H9 (cell line): ENCODE data around the gene TRIP6. TPM values are rescaled to one million over a fixed set of nuclear protein-coding genes. Genes with fewer than 3 reads are reported as not detected.

Source experiments
- DNase-seq: peaks from one replicate; pipeline ENCODE4 v3.0.0-alpha.2; 2017
- H2AFZ ChIP-seq: one replicate; pipeline ENCODE4 v1.6.1; 2013; ENCODE audit warnings: mild to moderate bottlenecking, low read length, control low read depth, moderate library complexity
- H2AK5ac ChIP-seq: 2 replicates; pipeline ENCODE4 v1.6.1; 2013; ENCODE audit warnings: low read length, control low read depth, mixed read lengths; ENCODE audit not compliant: insufficient read length
- H2BK120ac ChIP-seq: one replicate; pipeline ENCODE4 v1.6.1; 2013; ENCODE audit warnings: low read depth, mild to moderate bottlenecking, low read length, control low read depth, inconsistent platforms; ENCODE audit not compliant: poor library complexity, severe bottlenecking
- H2BK12ac ChIP-seq: 2 replicates; pipeline ENCODE4 v1.6.1; 2013; ENCODE audit warnings: low read length, control low read depth, mixed read lengths, low read depth; ENCODE audit not compliant: insufficient read length
- H2BK15ac ChIP-seq: 2 replicates; pipeline ENCODE4 v1.6.1; 2013; ENCODE audit warnings: low read depth, low read length, control low read depth
- H2BK20ac ChIP-seq: one replicate; pipeline ENCODE4 v1.6.1; 2013; ENCODE audit warnings: low read depth, mild to moderate bottlenecking, low read length, control low read depth, inconsistent platforms; ENCODE audit not compliant: poor library complexity, severe bottlenecking
- H2BK5ac ChIP-seq: 2 replicates; pipeline ENCODE4 v1.6.1; 2013; ENCODE audit warnings: low read length, control low read depth, mixed read lengths; ENCODE audit not compliant: insufficient read length
- H3K14ac ChIP-seq: 2 replicates; pipeline ENCODE4 v1.6.1; 2013; ENCODE audit warnings: low read length, control low read depth; ENCODE audit not compliant: insufficient read depth
- H3K18ac ChIP-seq: 2 replicates; pipeline ENCODE4 v1.6.1; 2013; ENCODE audit warnings: low read depth, mild to moderate bottlenecking, mixed read lengths, low read length, control low read depth; ENCODE audit not compliant: insufficient read length
- H3K23ac ChIP-seq: 2 replicates; pipeline ENCODE4 v1.6.1; 2013; ENCODE audit warnings: low read length, control low read depth, mixed read lengths, low read depth; ENCODE audit not compliant: insufficient read length
- H3K23me2 ChIP-seq: 2 replicates; pipeline ENCODE4 v1.6.1; 2013; ENCODE audit warnings: low read depth, mild to moderate bottlenecking, mixed read lengths, low read length, control low read depth; ENCODE audit not compliant: insufficient read length, poor library complexity, severe bottlenecking
- H3K27ac ChIP-seq: 2 replicates; pipeline ENCODE4 v1.5.1; 2013; ENCODE audit warnings: low read length, control low read depth, mixed read lengths, low read depth; ENCODE audit not compliant: insufficient read length
- H3K27me3 ChIP-seq: 2 replicates; pipeline ENCODE4 v1.6.1; 2013; ENCODE audit warnings: low read length, control low read depth, inconsistent platforms; ENCODE audit not compliant: insufficient read depth
- H3K4ac ChIP-seq: 2 replicates; pipeline ENCODE4 v1.6.1; 2013; ENCODE audit warnings: low read depth, mild to moderate bottlenecking, control low read depth, inconsistent platforms, low read length, moderate library complexity
- H3K4me1 ChIP-seq: 2 replicates; pipeline ENCODE4 v1.6.1; 2013; ENCODE audit warnings: low read length, control low read depth, inconsistent platforms; ENCODE audit not compliant: insufficient read depth
- H3K4me2 ChIP-seq: 2 replicates; pipeline ENCODE4 v1.6.1; 2013; ENCODE audit warnings: low read length, control low read depth, mixed read lengths; ENCODE audit not compliant: insufficient read length, insufficient read depth
- H3K56ac ChIP-seq: 2 replicates; pipeline ENCODE4 v1.6.1; 2013; ENCODE audit warnings: low read depth, mild to moderate bottlenecking, mixed read lengths, low read length, control low read depth; ENCODE audit not compliant: insufficient read length
- H3K79me1 ChIP-seq: 2 replicates; pipeline ENCODE4 v1.6.1; 2013; ENCODE audit warnings: low read depth, mild to moderate bottlenecking, moderate library complexity, low read length, control low read depth, inconsistent platforms; ENCODE audit not compliant: insufficient read depth, poor library complexity, severe bottlenecking
- H3K79me2 ChIP-seq: 2 replicates; pipeline ENCODE4 v1.6.1; 2013; ENCODE audit warnings: low read length, control low read depth, inconsistent platforms; ENCODE audit not compliant: insufficient read depth
- H3K9ac ChIP-seq: 2 replicates; pipeline ENCODE4 v1.6.1; 2013; ENCODE audit warnings: low read length, control low read depth, mixed read lengths; ENCODE audit not compliant: insufficient read length; ENCODE audit errors: extremely low read depth
- H3K9me3 ChIP-seq: one replicate; pipeline ENCODE4 v1.6.1; 2013; ENCODE audit warnings: low read depth, low read length, inconsistent platforms; ENCODE audit not compliant: control insufficient read depth
- H3T11ph ChIP-seq: one replicate; pipeline ENCODE4 v1.6.1; 2013; ENCODE audit warnings: mild to moderate bottlenecking, low read length, control low read depth, inconsistent platforms
- H4K20me1 ChIP-seq: one replicate; pipeline ENCODE4 v1.6.1; 2013; ENCODE audit not compliant: control insufficient read depth, insufficient read length, insufficient read depth
- H4K5ac ChIP-seq: 2 replicates; pipeline ENCODE4 v1.6.1; 2013; ENCODE audit warnings: low read depth, mild to moderate bottlenecking, mixed read lengths, low read length, control low read depth; ENCODE audit not compliant: insufficient read length
- H4K8ac ChIP-seq: replicated peaks from 2 replicates; pipeline ENCODE4 v1.6.1; 2013; ENCODE audit warnings: low read length, control low read depth, mixed read lengths, low read depth; ENCODE audit not compliant: insufficient read length
- H4K91ac ChIP-seq: 2 replicates; pipeline ENCODE4 v1.6.1; 2013; ENCODE audit warnings: low read depth, mild to moderate bottlenecking, moderate library complexity, mixed read lengths, low read length, control low read depth; ENCODE audit not compliant: insufficient read length
- H3K27ac Mint-ChIP-seq, 3 experiments: 2 replicates in 2 of 3; 3 replicates in 1 of 3; pipeline ENCODE4 v1.8.0; 2020 to 2021; ENCODE audit warnings: mixed read lengths in 3 of 3, mild to moderate bottlenecking in 1 of 3, moderate library complexity in 1 of 3
- H3K27me3 Mint-ChIP-seq: 2 replicates; pipeline ENCODE4 v1.8.0; 2021; ENCODE audit warnings: low read depth, mild to moderate bottlenecking, moderate library complexity, mixed read lengths
- H3K36me3 Mint-ChIP-seq, 3 experiments: 2 replicates in 2 of 3; 3 replicates in 1 of 3; pipeline ENCODE4 v1.8.0; 2020 to 2021; ENCODE audit warnings: low read depth in 3 of 3, mixed read lengths in 3 of 3; ENCODE audit not compliant: insufficient read depth in 1 of 3
- H3K4me1 Mint-ChIP-seq, 2 experiments: 2 replicates each; pipeline ENCODE4 v1.8.0; 2020; ENCODE audit warnings: mixed read lengths in 2 of 2
- H3K4me3 Mint-ChIP-seq, 2 experiments: 2 replicates in 1 of 2; 3 replicates in 1 of 2; pipeline ENCODE4 v1.8.0; 2020 to 2021; ENCODE audit warnings: mild to moderate bottlenecking in 2 of 2, mixed read lengths in 2 of 2, moderate library complexity in 1 of 2
- H3K9me3 Mint-ChIP-seq, 2 experiments: 2 replicates in 1 of 2; 3 replicates in 1 of 2; pipeline ENCODE4 v1.8.0; 2020; ENCODE audit warnings: mild to moderate bottlenecking in 2 of 2, mixed read lengths in 2 of 2, moderate library complexity in 1 of 2
- CTCF ChIP-seq: fragments of 200-600 bp; sonication (generic); conservative IDR thresholded peaks from 3 replicates; pipeline ENCODE4 v1.8.0; 2021; ENCODE audit warnings: antibody characterized with exemption, mild to moderate bottlenecking
- WGBS: extraction: QIAGEN DNeasy Blood & Tissue Kit; methylation state at CpG from one replicate; pipeline ENCODE4 v1.1.7; 2013; ENCODE audit warnings: missing lambda C conversion rate, low lambda C conversion rate, mixed read lengths; ENCODE audit not compliant: insufficient read length; ENCODE audit errors: extremely low coverage; 5-methylcytosine and 5-hydroxymethylcytosine counted together
- total RNA-seq: library from RNA; stranded (reverse); gene quantifications from 2 replicates; pipeline ENCODE4 v1.2.1, GENCODE V29; 2021

Gene TRIP6
- total RNA-seq, 1 experiment from 2014 or later = 122 TPM

GRCh38 chr7:100837099-100837836 is 29.9 kb upstream of the TRIP6 start:
- H3K9ac ChIP-seq = peak overlapping the region; percentile 82
- peak overlapping the region; percentile 89 for H3K27ac ChIP-seq
- peak overlapping the region; percentile 59 for H3K4me2 ChIP-seq
- Mint-ChIP-seq H3K36me3 (peaks cover 6 to 8% (median 6%) of the 10 kb centered on the region in 3 experiments; a peak in 6 of 7 replicates), H3K27me3 (no peaks in the 10 kb centered on the region), H3K9me3 (no peaks in the 10 kb centered on the region), H3K27ac (peak overlapping the region; percentile 97 to 99 (median 98)), H3K4me1 (peaks cover 32 to 34% of the 10 kb centered on the region in 2 experiments), H3K4me3 (peak overlapping the region; percentile 59 to 82)
- H2BK120ac ChIP-seq = peak overlapping the region; percentile 83
- H3K4me1 ChIP-seq = peaks cover 3% of the 10 kb centered on the region; the same call in 1 of the 2 replicates
- no peak overlapping the region for H3K56ac ChIP-seq
- no peaks in the 10 kb centered on the region for H3K79me2 ChIP-seq
- H2AFZ ChIP-seq = no peak overlapping the region
- no peak for TF ChIP-seq CTCF
- no peak overlapping the region for H2BK12ac ChIP-seq
- H4K20me1 ChIP-seq = no peaks in the 10 kb centered on the region
- H4K8ac ChIP-seq = no peak overlapping the region
- peak overlapping the region; percentile 38 for H4K5ac ChIP-seq
- H3K23ac ChIP-seq = no peak overlapping the region
- H2AK5ac ChIP-seq = no peak overlapping the region
- no peaks in the 10 kb centered on the region for H3K79me1 ChIP-seq
- H3K18ac ChIP-seq = peak overlapping the region; percentile 93
- H3K9me3 ChIP-seq = no peaks in the 10 kb centered on the region
- H3K14ac ChIP-seq = peak overlapping the region; percentile 91; the same call in 1 of the 2 replicates
- H4K91ac ChIP-seq = no peak overlapping the region
- no peak overlapping the region; the same call in 1 of the 2 replicates for H3K4ac ChIP-seq
- DNase-seq = peak; percentile 95
- peaks cover 4% of the 10 kb centered on the region for H3K23me2 ChIP-seq
- H2BK15ac ChIP-seq = no peak overlapping the region
- no peak overlapping the region for H3T11ph ChIP-seq
- no CpG with 5 or more reads among the region's 37 CpGs for WGBS
- no peak overlapping the region for H2BK5ac ChIP-seq
- H2BK20ac ChIP-seq = no peak overlapping the region
- H3K27me3 ChIP-seq = no peaks in the 10 kb centered on the region
